Nucleus accumbens (tissue), 56 donors: ENCODE measurements around the gene LMNA.
"Not testable (repeated sequence)": the region's sequence is repeated elsewhere in the genome, so short reads cannot be mapped to it uniquely, and the experiment has no call there.

Source experiments
- DNase-seq, 56 donors: peaks; one replicate each; lab custom pipeline; 2025; lab: John Stamatoyannopoulos, UW

The LMNA gene

GRCh38 chr1:156102633-156103511, 11.6 kb upstream of the LMNA start:
- DNase-seq: no peak

- no peak for DNase-seq
Observed at GRCh38 chr1:156103521-156103947, 11.0 kb upstream of the LMNA start.

GRCh38 chr1:156104065-156104810, 10.3 kb upstream of the LMNA start:
- peak in 10 of 56 donors; percentile 8 to 53 (median 26) for DNase-seq

- DNase-seq: no peak
Observed at GRCh38 chr1:156104861-156105832, 9.4 kb upstream of the LMNA start.

- peak in 4 of 56 donors; percentile 45 to 59 (median 57) for DNase-seq
Observed at GRCh38 chr1:156106624-156107488, 7.7 kb upstream of the LMNA start.

GRCh38 chr1:156108057-156108456, 6.5 kb upstream of the LMNA start:
- DNase-seq: no peak

GRCh38 chr1:156108664-156109241, 5.8 kb upstream of the LMNA start:
- DNase-seq: no peak

GRCh38 chr1:156110252-156110651, 4.3 kb upstream of the LMNA start:
- DNase-seq: no peak

- no peak for DNase-seq
Observed at GRCh38 chr1:156111355-156111962, 3.1 kb upstream of the LMNA start.

- peak in 21 of 56 donors; percentile 10 to 71 (median 31) for DNase-seq
Observed at GRCh38 chr1:156112276-156113137, 2.0 kb upstream of the LMNA start.

- no peak for DNase-seq
Observed at GRCh38 chr1:156113282-156113950, 1.1 kb upstream of the LMNA start.

- DNase-seq: peak in 14 of 56 donors; percentile 42 to 76 (median 65)
Observed at GRCh38 chr1:156114919-156115513, 505 bp downstream of the LMNA start.

GRCh38 chr1:156115514-156116374, 1.2 kb downstream of the LMNA start:
- peak in 44 of 56 donors; percentile 16 to 86 (median 54) for DNase-seq

GRCh38 chr1:156116731-156117130, 2.2 kb downstream of the LMNA start:
- not testable (repeated sequence) for DNase-seq

GRCh38 chr1:156117414-156118176, 3.1 kb downstream of the LMNA start:
- DNase-seq: no peak
